Stimulated activated naive B cell treated with anti-CD40 and anti-IgM and Interleukin-4, amounts not matched to agents 10 μg/mL and 1 μg/mL and 100 μg/mL, for 72 hours (primary cell): ENCODE measurements around the gene TFAP2A.

ENCODE experiments used
- ATAC-seq, 2 donors: fragments of 150-1000 bp; cut with Tn5 transposase; replicated peaks; 2 replicates each; pipeline ENCODE4 v1.10.0; 2021; ENCODE audit warnings: moderate library complexity in 1 of 2
- DNase-seq: peaks from one replicate; pipeline ENCODE4 v3.0.0; 2021
- H3K27ac Mint-ChIP-seq: one replicate; pipeline ENCODE4 v1.8.0; 2022; ENCODE audit warnings: mild to moderate bottlenecking, mixed read lengths
- H3K27me3 Mint-ChIP-seq, 2 donors: one replicate each; pipeline ENCODE4 v1.8.0; 2022; ENCODE audit warnings: mixed read lengths in 2 of 2
- H3K36me3 Mint-ChIP-seq, 2 donors: one replicate each; pipeline ENCODE4 v1.8.0; 2022; ENCODE audit warnings: mixed read lengths in 2 of 2, mild to moderate bottlenecking in 1 of 2
- H3K4me1 Mint-ChIP-seq, 2 donors: one replicate each; pipeline ENCODE4 v1.8.0; 2022; ENCODE audit warnings: mixed read lengths in 2 of 2, mild to moderate bottlenecking in 1 of 2
- H3K4me3 Mint-ChIP-seq, 2 donors: one replicate each; pipeline ENCODE4 v1.8.0; 2022; ENCODE audit warnings: mild to moderate bottlenecking in 2 of 2, mixed read lengths in 2 of 2, moderate library complexity in 1 of 2
- H3K9me3 Mint-ChIP-seq, 2 donors: one replicate each; pipeline ENCODE4 v1.8.0; 2022; ENCODE audit warnings: mixed read lengths in 2 of 2, mild to moderate bottlenecking in 1 of 2

TFAP2A gene

GRCh38 chr6:10350720-10351119, 64.2 kb downstream of the TFAP2A start:
- H3K36me3 Mint-ChIP-seq, result no peaks in the 10 kb centered on the region
- H3K9me3 Mint-ChIP-seq, result peaks cover 0 to 6% of the 10 kb centered on the region in 2 donors
- H3K4me1 Mint-ChIP-seq, result peaks cover 5 to 6% of the 10 kb centered on the region in 2 donors
- H3K27me3 Mint-ChIP-seq, result peaks cover 6 to 14% of the 10 kb centered on the region in 2 donors
- no peak for ATAC-seq
- H3K27ac Mint-ChIP-seq, result no peak overlapping the region
- no peak for DNase-seq
- H3K4me3 Mint-ChIP-seq, result no peak overlapping the region

- DNase-seq, result no peak
- ATAC-seq, result no peak
- no peak overlapping the region for H3K4me3 Mint-ChIP-seq
These were observed 67.1 kb downstream of the TFAP2A start for GRCh38 chr6:10347561-10348327.

More at GRCh38 chr6:10347561-10348327, 67.1 kb downstream of the TFAP2A start:
- Mint-ChIP-seq H3K27me3 (peaks cover 0 to 5% of the 10 kb centered on the region in 2 donors), H3K27ac (no peak overlapping the region), H3K9me3 (peaks cover 0 to 2% of the 10 kb centered on the region in 2 donors), H3K4me1 (no peaks in the 10 kb centered on the region), H3K36me3 (no peaks in the 10 kb centered on the region)
